ENCODE data around the gene ALK. TPM values are rescaled to one million over a fixed set of nuclear protein-coding genes. Genes with fewer than 3 reads are reported as not detected.

Gene ALK
- total RNA-seq, 1 donor: under 0.01 TPM

- no peak overlapping the region for H3K4me3 ChIP-seq (ENCODE audit: insufficient read depth, low read length)
- H3K9me3 ChIP-seq (ENCODE audit: low read depth, low read length): no peaks in the 10 kb centered on the region
- no peak overlapping the region for H3K27ac ChIP-seq (ENCODE audit: low read depth, low read length)
- no peak for DNase-seq (ENCODE audit: insufficient read length, low spot score, missing footprints)
- H3K4me2 ChIP-seq (ENCODE audit: insufficient read depth, low read length): no peak overlapping the region
- TF ChIP-seq CTCF (IDR thresholded peaks at IDR 0.05; ENCODE audit: extremely low read depth, low read depth, low read length): no peak
- H3K4me1 ChIP-seq (ENCODE audit: insufficient read depth, low read length): no peaks in the 10 kb centered on the region
- no peak overlapping the region for H2AFZ ChIP-seq (ENCODE audit: low read length)
- no peaks in the 10 kb centered on the region for H3K36me3 ChIP-seq (ENCODE audit: insufficient read depth, low read length)
- H4K20me1 ChIP-seq (ENCODE audit: insufficient read depth, low read length): no peaks in the 10 kb centered on the region
- no peaks in the 10 kb centered on the region for H3K27me3 ChIP-seq (ENCODE audit: insufficient read depth, low read length)
- no peaks in the 10 kb centered on the region for H3K79me2 ChIP-seq (ENCODE audit: insufficient read depth, low read length)
Observed at GRCh38 chr2:29776406-29776805, 145.0 kb downstream of the ALK start.

- no peaks in the 10 kb centered on the region for H4K20me1 ChIP-seq (ENCODE audit: insufficient read depth, low read length)
- DNase-seq (ENCODE audit: insufficient read length, low spot score, missing footprints): no peak
- no peaks in the 10 kb centered on the region for H3K9me3 ChIP-seq (ENCODE audit: low read depth, low read length)
- H3K4me1 ChIP-seq (ENCODE audit: insufficient read depth, low read length): no peaks in the 10 kb centered on the region
- no peak overlapping the region for H2AFZ ChIP-seq (ENCODE audit: low read length)
- no peaks in the 10 kb centered on the region for H3K36me3 ChIP-seq (ENCODE audit: insufficient read depth, low read length)
- no peaks in the 10 kb centered on the region for H3K79me2 ChIP-seq (ENCODE audit: insufficient read depth, low read length)
- H3K27ac ChIP-seq (ENCODE audit: low read depth, low read length): no peak overlapping the region
- H3K27me3 ChIP-seq (ENCODE audit: insufficient read depth, low read length): no peaks in the 10 kb centered on the region
- H3K4me2 ChIP-seq (ENCODE audit: insufficient read depth, low read length): no peak overlapping the region
- no peak overlapping the region for H3K4me3 ChIP-seq (ENCODE audit: insufficient read depth, low read length)
- no peak for TF ChIP-seq CTCF (IDR thresholded peaks at IDR 0.05; ENCODE audit: extremely low read depth, low read depth, low read length)
Observed at GRCh38 chr2:29775937-29776336, 145.4 kb downstream of the ALK start.

GRCh38 chr2:29774624-29775023, 146.8 kb downstream of the ALK start:
- no peak for DNase-seq (ENCODE audit: insufficient read length, low spot score, missing footprints)
- H3K27ac ChIP-seq (ENCODE audit: low read depth, low read length): no peak overlapping the region
- no peak for TF ChIP-seq CTCF (IDR thresholded peaks at IDR 0.05; ENCODE audit: extremely low read depth, low read depth, low read length)
- no peaks in the 10 kb centered on the region for H4K20me1 ChIP-seq (ENCODE audit: insufficient read depth, low read length)
- no peak overlapping the region for H2AFZ ChIP-seq (ENCODE audit: low read length)
- no peaks in the 10 kb centered on the region for H3K9me3 ChIP-seq (ENCODE audit: low read depth, low read length)
- no peak overlapping the region for H3K4me2 ChIP-seq (ENCODE audit: insufficient read depth, low read length)
- no peaks in the 10 kb centered on the region for H3K4me1 ChIP-seq (ENCODE audit: insufficient read depth, low read length)
- no peaks in the 10 kb centered on the region for H3K36me3 ChIP-seq (ENCODE audit: insufficient read depth, low read length)
- H3K4me3 ChIP-seq (ENCODE audit: insufficient read depth, low read length): no peak overlapping the region
- H3K27me3 ChIP-seq (ENCODE audit: insufficient read depth, low read length): no peaks in the 10 kb centered on the region
- no peaks in the 10 kb centered on the region for H3K79me2 ChIP-seq (ENCODE audit: insufficient read depth, low read length)

- DNase-seq (ENCODE audit: insufficient read length, low spot score, missing footprints): no peak
Observed at GRCh38 chr2:29770846-29771245, 150.5 kb downstream of the ALK start.

More at GRCh38 chr2:29770846-29771245, 150.5 kb downstream of the ALK start:
- Histone ChIP-seq H3K27ac (ENCODE audit: low read depth, low read length) (no peak overlapping the region), H2AFZ (ENCODE audit: low read length) (no peak overlapping the region), H3K79me2 (ENCODE audit: insufficient read depth, low read length) (no peaks in the 10 kb centered on the region), H3K4me1 (ENCODE audit: insufficient read depth, low read length) (peaks cover 4% of the 10 kb centered on the region), H4K20me1 (ENCODE audit: insufficient read depth, low read length) (no peaks in the 10 kb centered on the region), H3K9me3 (ENCODE audit: low read depth, low read length) (no peaks in the 10 kb centered on the region), H3K36me3 (ENCODE audit: insufficient read depth, low read length) (no peaks in the 10 kb centered on the region), H3K4me2 (ENCODE audit: insufficient read depth, low read length) (no peak overlapping the region), H3K27me3 (ENCODE audit: insufficient read depth, low read length) (no peaks in the 10 kb centered on the region), H3K4me3 (ENCODE audit: insufficient read depth, low read length) (no peak overlapping the region)
- TF ChIP-seq CTCF (IDR thresholded peaks at IDR 0.05; ENCODE audit: extremely low read depth, low read depth, low read length): no peak

Data from osteoblast (primary cell).